Thoracic aorta endothelial cell (primary cell): ENCODE data around the gene DNAJC13. TPM values are rescaled to one million over a fixed set of nuclear protein-coding genes. Genes with fewer than 3 reads are reported as not detected.

Experiments used
- total RNA-seq: library from RNA; depleted of rRNA; stranded (reverse); fragments of >200 nt; gene quantifications from 2 replicates; pipeline ENCODE4 v1.2.3, GENCODE V29; 2012

The DNAJC13 gene, protein sequence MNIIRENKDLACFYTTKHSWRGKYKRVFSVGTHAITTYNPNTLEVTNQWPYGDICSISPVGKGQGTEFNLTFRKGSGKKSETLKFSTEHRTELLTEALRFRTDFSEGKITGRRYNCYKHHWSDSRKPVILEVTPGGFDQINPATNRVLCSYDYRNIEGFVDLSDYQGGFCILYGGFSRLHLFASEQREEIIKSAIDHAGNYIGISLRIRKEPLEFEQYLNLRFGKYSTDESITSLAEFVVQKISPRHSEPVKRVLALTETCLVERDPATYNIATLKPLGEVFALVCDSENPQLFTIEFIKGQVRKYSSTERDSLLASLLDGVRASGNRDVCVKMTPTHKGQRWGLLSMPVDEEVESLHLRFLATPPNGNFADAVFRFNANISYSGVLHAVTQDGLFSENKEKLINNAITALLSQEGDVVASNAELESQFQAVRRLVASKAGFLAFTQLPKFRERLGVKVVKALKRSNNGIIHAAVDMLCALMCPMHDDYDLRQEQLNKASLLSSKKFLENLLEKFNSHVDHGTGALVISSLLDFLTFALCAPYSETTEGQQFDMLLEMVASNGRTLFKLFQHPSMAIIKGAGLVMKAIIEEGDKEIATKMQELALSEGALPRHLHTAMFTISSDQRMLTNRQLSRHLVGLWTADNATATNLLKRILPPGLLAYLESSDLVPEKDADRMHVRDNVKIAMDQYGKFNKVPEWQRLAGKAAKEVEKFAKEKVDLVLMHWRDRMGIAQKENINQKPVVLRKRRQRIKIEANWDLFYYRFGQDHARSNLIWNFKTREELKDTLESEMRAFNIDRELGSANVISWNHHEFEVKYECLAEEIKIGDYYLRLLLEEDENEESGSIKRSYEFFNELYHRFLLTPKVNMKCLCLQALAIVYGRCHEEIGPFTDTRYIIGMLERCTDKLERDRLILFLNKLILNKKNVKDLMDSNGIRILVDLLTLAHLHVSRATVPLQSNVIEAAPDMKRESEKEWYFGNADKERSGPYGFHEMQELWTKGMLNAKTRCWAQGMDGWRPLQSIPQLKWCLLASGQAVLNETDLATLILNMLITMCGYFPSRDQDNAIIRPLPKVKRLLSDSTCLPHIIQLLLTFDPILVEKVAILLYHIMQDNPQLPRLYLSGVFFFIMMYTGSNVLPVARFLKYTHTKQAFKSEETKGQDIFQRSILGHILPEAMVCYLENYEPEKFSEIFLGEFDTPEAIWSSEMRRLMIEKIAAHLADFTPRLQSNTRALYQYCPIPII (N-terminal part only)
- total RNA-seq, result 125 and 134 TPM in 2 replicates

DNA sequence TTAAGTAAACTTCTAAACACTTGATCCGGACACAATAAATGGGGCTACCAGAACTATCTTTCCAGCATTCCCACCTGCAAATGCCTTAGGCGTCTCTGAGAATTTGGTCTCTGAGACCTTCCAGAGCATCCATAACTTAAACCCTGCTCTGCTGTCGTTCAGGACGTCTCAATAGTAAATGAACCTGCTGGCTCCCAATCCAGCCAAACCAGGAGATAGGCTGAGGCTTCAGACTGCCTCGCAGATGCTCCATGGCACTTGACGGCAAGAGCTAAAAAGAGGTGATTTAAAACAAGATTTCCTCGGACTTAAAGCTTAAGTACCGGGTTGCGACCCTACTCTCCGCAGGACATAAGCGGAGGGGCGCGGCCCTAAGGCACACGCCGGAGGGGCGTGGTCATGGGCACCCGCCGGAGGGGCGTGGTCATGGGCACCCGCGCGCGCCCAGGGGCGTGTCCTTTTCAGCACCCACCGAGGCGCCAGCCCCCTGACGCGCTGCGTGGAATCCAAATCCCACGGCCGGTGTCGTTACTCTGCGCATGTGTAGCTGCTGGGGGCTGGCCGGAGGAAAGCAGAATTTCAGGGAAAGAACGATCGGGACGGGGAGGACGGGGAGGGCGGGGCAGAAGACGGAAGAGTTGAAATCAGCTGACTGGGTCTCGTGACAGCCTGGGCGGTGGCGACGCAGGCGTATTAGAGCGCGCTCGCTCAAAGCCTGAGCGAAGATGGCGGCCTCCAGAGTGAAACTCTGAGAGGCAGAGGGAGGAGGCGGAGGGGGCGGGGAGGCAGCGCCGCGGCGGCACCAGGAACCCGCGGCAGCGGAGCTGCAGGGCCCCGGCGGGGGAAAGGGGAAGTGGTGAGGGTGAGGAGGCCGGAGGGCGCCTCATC is at the start of gene DNAJC13:
Gene DNAJC13, plus strand, starts transcription at position 696 of the 888 bp plus-strand sequence. CDS start 17,049 bp downstream, outside the sequence.

Other genes with a start within 250 kb of the DNAJC13 start
- gene ACP3, start 100.1 kb upstream of the DNAJC13 start, total RNA-seq, result 0.13 TPM in 1 of 2 replicates, not detected in the other
- 1.0 and 4.0 TPM in 2 replicates for gene ACKR4, start 179.8 kb downstream of the DNAJC13 start, total RNA-seq
- gene ACAD11, start 242.3 kb downstream of the DNAJC13 start, total RNA-seq, result 20.6 and 21.1 TPM in 2 replicates
- 36.8 and 49.1 TPM in 2 replicates for gene UBA5, start 242.8 kb downstream of the DNAJC13 start, total RNA-seq